NOMO-1 (cell line): Measurements from ENCODE around the gene NDUFS3.

Source experiments
- DNase-seq, 2 experiments: peaks; one replicate each; lab custom pipeline; 2025; ENCODE audit not compliant: unreplicated experiment in 2 of 2; lab: John Stamatoyannopoulos, UW

NDUFS3 gene

DNA sequence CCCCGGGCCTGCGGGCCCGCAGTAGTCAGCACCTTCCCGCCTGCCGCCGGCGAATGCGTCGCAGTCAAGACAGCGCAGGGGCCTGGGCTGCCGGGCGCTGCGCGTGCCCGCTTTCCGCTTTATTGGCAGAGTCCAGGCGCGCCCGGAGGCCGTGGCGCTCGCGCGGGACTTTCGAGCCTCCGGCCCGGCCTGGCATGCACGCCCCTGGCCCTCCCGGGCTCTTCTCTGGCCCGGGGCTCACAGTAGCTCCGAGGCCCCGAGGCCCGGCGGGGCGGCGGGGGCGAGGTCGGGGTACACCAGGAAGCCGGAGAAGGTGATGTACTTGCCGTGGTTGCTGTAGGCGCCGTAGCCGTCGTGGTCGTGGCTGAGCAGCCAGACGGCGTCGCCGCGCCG lies 10.7 kb downstream of the NDUFS3 start:
- no peak for DNase-seq

GRCh38 chr11:47589977-47590861 lies 11.3 kb downstream of the NDUFS3 start:
- no peak for DNase-seq

DNA sequence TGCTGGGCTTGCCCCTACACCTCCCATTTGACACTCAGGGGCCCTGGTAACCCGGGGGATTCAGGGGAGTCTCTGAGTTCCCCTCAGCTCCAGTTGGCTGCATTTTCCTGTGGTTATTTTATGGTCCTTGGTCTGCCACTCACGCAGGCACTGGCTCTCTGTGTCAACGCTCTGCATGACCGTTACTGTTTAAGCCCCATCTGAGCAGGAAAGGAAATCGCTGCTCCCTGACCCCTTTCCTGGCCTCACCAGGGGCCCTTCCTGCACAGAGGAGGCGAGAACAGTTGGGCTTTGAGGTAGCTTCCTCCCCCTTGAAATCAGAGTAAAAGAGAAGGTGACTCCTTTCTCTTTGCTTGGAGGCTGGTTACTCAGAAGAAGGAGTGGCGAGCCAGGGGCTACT lies 12.9 kb downstream of the NDUFS3 start:
- peak; percentile 84 for DNase-seq

DNA sequence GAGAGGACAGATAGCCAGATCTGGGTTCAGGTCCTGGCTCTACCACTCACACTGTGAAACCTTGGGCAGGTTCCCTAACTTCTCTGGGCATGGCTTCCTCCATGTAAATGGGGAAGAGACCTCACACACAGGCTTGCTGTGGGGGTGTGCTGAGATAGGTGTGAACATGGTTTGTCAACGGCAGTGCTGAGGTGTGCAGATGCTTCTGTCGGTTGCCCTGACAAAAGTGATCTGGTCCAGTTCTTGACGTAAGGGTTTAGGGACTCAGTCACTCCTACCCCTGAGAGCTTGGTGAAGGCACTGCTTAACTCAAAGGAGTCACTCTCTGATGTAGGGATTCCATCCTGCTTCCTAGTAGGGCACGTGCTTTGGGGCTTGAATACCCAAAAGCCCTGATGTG lies 13.4 kb downstream of the NDUFS3 start:
- peak; percentile 36 to 42 for DNase-seq

DNA sequence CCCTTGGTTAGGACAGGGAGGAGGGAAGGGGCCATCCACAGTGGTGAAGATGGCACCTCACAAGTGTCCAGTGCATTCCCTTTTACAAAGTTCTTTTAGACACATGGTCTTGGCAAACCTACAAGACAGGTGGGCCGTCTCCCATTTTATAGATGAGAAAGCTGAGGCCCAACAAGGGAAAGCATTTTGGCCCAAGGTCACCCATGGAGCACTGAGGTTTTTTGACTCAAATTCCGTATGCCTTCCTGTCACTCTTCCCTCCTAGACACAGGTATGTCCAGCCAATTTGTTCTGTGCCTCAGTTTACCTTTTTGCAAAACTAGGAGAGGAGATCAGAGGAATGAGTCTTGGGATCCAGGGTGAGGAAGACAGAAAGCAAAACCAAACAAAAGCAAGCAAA lies 14.1 kb downstream of the NDUFS3 start:
- no peak for DNase-seq

DNA sequence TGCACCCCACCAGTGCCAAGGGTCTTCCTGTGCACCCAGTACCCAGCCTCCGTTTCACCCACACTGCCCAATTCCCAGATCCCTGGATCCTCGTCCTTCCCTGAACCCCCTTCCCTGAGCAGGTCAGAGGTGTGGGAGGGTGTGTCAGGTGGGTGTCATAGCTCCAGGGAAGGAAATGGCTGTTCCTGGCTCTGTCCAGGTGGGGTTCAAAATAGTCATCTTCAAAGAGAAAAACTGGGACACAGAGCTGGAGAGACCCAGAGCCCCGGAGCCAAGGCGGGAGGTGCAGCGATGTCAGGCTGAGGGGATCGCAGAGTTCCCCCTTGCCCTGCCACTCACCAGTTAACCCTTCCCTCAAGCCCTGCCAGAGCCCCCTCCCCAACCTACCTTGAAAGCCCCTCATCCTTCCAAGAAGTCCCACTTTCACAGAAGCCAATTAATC lies 14.6 kb downstream of the NDUFS3 start:
- DNase-seq, result no peak

DNA sequence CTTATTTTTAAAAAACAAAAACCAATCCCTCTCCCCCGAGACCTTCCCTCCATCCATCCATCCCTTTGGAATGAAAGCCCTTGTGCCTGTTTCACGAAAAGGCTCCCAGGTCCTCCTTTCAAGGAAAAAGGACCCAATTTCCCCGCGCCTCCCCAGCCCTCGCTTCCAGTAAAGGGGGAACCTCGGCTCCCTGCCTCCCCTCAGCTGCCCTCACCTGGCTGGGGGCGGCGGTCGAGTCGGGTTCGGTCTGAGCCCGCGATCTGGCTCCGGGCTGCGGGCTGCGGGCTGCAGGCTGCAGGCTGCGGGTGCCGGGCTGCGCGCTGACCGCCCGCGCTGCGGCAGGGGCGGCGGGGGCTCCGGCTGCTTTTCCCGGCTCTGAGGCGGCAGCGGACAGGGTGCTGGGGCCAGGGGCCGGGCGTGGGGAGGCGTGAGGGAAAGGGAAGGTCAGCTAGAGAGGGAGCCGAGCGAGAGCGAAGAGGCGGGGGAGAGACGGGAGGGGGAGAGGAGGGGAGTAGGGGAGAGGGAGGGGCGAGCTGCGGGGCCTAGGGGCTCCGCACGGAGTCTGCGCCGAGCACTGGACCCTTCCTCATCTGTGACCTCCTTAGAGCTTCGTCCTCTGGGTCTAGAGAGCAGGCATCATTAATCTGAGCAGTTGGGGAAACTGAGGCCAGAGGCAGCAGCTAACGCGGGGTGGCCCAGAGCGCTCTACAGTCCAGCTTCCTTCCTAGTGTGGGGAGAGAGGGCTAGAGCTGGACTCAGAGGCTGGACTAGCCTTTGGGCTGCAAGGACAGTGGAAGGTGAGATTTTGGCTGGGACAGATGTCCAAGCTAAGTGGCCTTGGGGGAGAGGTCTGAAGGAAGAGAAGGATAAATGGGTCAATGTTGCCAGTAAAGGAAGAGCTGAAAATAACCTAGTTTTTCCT lies 15.3 kb downstream of the NDUFS3 start, which contains the start of gene C1QTNF4:
TSS of gene C1QTNF4 (minus strand) at position 478 of the 922 bp plus-strand sequence. CDS start 3,601 bp downstream, outside the sequence.
- DNase-seq, result no peak

GRCh38 chr11:47595029-47595428 lies 16.2 kb downstream of the NDUFS3 start:
- DNase-seq, result no peak

DNA sequence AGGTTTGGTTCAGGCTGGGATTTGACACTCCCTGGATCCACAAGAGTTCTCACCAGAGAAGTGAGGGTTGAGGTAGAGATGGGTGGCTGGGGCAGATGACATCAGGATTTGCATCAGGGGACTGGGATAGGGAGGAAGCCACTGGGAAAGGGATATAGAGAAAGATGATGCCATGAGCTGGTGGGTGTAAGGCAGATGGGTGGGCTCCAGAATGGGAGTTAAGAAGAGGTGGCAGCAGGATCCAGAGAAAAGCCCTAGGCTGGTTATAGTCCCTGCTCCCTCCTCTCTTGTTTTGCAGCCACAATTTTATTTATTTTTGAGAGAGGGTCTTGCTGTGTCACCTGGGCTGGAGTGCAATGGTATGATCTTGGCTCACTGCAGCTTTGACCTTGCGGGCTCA lies 17.1 kb downstream of the NDUFS3 start:
- DNase-seq, result no peak

- DNase-seq, result no peak
These were observed 21.0 kb downstream of the NDUFS3 start for GRCh38 chr11:47599902-47600301.

DNA sequence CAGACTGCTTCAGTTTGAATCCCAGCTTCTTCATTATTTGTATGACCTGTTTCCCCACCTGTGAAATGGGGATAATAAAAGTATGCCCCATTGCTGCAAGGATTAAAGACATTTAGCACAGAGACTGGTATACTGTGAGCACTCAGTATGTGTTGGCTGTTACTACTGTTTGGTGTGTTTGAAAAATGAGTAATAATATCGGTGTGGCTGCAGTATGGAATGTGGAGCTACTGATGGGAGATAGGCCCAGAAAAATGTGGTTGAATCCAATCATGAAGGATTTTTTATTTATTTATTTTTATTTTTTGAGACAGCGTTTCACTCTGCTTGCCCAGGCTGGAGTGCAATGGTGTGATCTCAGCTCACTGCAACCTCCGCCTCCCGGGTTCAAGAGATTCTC lies 24.4 kb downstream of the NDUFS3 start:
- no peak for DNase-seq

DNA sequence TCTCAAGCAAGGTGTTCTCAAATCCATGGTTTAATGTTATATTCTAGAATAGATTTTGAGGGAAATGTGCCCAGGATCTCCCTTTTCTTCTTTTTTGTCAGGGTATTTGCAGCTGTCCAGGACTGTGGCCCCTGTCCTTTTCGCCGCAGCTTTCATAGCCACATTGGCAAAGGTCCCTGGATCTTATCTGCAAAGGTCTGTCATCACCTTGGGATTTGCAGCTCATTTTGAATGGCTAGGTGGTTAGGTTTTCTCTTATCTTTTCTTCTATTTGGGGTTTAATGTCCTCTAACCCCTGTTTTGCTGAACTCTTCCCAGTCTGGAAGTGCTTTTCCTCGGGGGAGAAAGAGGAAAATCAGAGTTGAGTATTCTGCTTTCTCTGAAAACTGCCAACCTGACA lies 27.0 kb downstream of the NDUFS3 start:
- no peak for DNase-seq

- no peak for DNase-seq
These were observed 27.9 kb downstream of the NDUFS3 start for GRCh38 chr11:47606731-47607130.

- DNase-seq, result no peak
These were observed 28.5 kb downstream of the NDUFS3 start for GRCh38 chr11:47607380-47607779.

- no peak for DNase-seq
These were observed 30.8 kb downstream of the NDUFS3 start for GRCh38 chr11:47609675-47610074.

- peak; percentile 40 to 93 for DNase-seq
These were observed 32.5 kb downstream of the NDUFS3 start for GRCh38 chr11:47611348-47611794.

- DNase-seq, result no peak
These were observed 36.4 kb downstream of the NDUFS3 start for GRCh38 chr11:47615249-47615648.

DNA sequence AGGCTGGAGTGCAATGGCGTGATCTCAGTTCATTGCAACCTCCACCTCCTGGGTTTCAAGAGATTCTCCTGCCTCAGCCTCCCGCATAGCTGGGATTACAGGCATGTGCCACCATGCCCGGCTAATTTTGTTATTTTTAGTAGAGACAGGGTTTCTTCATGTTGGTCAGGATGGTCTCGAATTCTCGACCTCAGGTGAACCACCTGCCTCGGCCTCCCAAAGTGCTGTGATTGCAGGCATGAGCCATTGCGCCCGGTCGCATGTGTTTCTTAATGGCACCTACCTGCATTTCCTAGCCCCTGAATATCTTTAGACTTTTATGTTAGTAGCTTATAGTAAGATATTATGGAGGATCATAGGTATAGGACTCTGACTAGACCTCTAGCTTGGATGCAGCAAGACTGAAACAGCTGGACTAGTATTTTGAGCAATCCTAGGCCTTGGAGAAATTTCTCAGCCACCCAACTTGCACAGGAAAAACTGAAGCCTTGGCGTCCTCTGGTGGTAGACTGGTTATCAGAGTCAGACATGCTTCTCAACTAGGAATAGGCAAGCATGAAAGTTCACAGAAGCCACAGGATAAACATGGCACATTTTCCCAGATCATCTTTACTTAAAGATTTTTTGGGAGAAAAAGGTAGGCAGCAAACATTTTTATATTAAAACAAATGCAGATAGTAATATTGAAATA lies 38.0 kb downstream of the NDUFS3 start:
- peak; percentile 64 to 67 for DNase-seq

- no peak for DNase-seq
These were observed 38.5 kb downstream of the NDUFS3 start for GRCh38 chr11:47617417-47617809.

DNA sequence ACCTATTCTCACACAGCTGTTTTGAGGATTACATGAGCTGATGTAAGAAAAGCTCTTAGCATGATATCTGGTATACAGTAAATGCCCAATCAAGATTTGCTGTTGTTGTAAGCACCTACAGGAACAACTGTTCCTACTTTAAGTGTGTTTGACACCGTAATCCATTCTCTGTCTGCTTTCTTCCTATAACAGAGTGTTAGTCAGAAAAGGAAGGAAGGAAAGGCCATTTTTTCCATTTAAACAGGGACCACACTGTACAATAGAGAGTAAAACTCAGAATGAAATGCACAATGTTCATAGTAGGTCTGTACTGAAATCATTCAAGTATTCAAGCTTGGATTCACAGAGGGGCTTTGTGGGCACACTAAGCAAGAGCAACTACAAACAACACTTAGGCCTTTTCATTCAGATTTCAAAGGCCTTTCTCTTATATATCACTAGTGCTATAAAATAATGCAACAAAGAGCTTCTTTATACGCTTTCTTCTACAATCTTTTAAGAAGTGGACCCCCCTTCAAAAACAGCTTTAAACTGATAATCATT lies 42.0 kb downstream of the NDUFS3 start:
- no peak for DNase-seq

DNA sequence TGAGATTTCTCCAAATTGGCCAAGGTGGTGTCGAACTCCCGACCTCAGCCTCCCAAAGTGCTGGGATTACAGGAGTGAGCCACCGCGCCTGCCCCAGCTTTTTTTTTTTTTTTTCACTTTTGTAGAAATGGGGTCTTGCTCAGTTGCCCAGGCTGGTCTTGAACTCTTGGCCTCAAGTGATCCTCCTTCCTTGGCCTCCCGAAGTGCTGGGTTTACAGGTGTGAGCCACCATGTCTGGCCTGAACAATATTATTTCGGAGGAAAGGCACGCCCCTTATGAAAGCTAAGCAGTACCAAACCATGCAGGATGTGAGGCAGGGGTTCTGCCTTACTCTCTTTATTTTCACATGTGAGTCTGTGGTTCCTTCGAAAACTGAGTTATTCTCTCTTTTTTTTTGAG lies 47.4 kb downstream of the NDUFS3 start:
- no peak for DNase-seq
